ENCODE measurements around the gene TPK1.

The TPK1 gene

GRCh38 chr7:144665689-144666381, 170.0 kb downstream of the TPK1 start:
- Histone ChIP-seq H2AFZ (ENCODE audit: low read depth, low read length) (no peak overlapping the region), H3K36me3 (ENCODE audit: insufficient read depth, low read length) (no peaks in the 10 kb centered on the region), H3K27me3 (ENCODE audit: insufficient read depth, low read length) (no peaks in the 10 kb centered on the region), H3K4me3 (ENCODE audit: low read length) (no peak overlapping the region), H3K9me3 (ENCODE audit: low read length) (no peaks in the 10 kb centered on the region), H3K4me1 (ENCODE audit: insufficient read depth, low read length) (no peaks in the 10 kb centered on the region)

GRCh38 chr7:144659211-144659610, 176.6 kb downstream of the TPK1 start:
- Histone ChIP-seq H3K4me1 (ENCODE audit: insufficient read depth, low read length) (no peaks in the 10 kb centered on the region), H3K27me3 (ENCODE audit: insufficient read depth, low read length) (no peaks in the 10 kb centered on the region), H3K36me3 (ENCODE audit: insufficient read depth, low read length) (no peaks in the 10 kb centered on the region), H2AFZ (ENCODE audit: low read depth, low read length) (no peak overlapping the region), H3K9me3 (ENCODE audit: low read length) (no peaks in the 10 kb centered on the region), H3K4me3 (ENCODE audit: low read length) (no peak overlapping the region)

- H3K27me3 ChIP-seq (ENCODE audit: insufficient read depth, low read length), result no peaks in the 10 kb centered on the region
- no peak overlapping the region for H3K4me3 ChIP-seq (ENCODE audit: low read length)
- no peaks in the 10 kb centered on the region for H3K36me3 ChIP-seq (ENCODE audit: insufficient read depth, low read length)
- no peaks in the 10 kb centered on the region for H3K4me1 ChIP-seq (ENCODE audit: insufficient read depth, low read length)
- H3K9me3 ChIP-seq (ENCODE audit: low read length), result no peaks in the 10 kb centered on the region
- H2AFZ ChIP-seq (ENCODE audit: low read depth, low read length), result no peak overlapping the region
These were observed 178.8 kb downstream of the TPK1 start for GRCh38 chr7:144656965-144657517.

- Histone ChIP-seq H2AFZ (ENCODE audit: low read depth, low read length) (no peak overlapping the region), H3K4me1 (ENCODE audit: insufficient read depth, low read length) (no peaks in the 10 kb centered on the region), H3K4me3 (ENCODE audit: low read length) (no peak overlapping the region), H3K9me3 (ENCODE audit: low read length) (no peaks in the 10 kb centered on the region), H3K27me3 (ENCODE audit: insufficient read depth, low read length) (no peaks in the 10 kb centered on the region), H3K36me3 (ENCODE audit: insufficient read depth, low read length) (no peaks in the 10 kb centered on the region)
These were observed 182.4 kb downstream of the TPK1 start for GRCh38 chr7:144653449-144653848.

DNA sequence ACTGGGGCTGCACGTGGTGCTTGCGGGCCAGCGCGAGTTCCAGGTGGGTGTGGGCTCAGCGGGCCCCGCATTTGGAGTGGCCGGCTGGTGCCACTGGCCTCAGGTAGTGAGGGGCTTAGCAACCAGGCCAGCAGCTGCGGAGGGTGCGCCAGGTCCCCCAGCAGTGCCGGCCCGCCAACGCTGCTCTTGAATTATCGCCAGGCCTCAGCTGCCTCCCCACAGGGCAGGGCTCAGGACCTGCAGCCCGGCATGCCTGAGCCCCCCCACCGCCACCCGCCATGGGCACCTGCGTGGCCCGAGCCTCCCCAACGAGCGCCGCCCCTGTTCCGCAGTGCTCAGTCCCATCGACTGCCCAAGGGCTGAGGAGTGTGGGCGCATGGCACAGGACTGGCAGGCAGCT, 185.4 kb downstream of the TPK1 start:
- no peaks in the 10 kb centered on the region for H3K4me1 ChIP-seq (ENCODE audit: insufficient read depth, low read length)
- no peaks in the 10 kb centered on the region for H3K9me3 ChIP-seq (ENCODE audit: low read length)
- H2AFZ ChIP-seq (ENCODE audit: low read depth, low read length), result no peak overlapping the region
- no peak overlapping the region for H3K4me3 ChIP-seq (ENCODE audit: low read length)
- no peaks in the 10 kb centered on the region for H3K36me3 ChIP-seq (ENCODE audit: insufficient read depth, low read length)
- no peaks in the 10 kb centered on the region for H3K27me3 ChIP-seq (ENCODE audit: insufficient read depth, low read length)

GRCh38 chr7:144649120-144649519, 186.7 kb downstream of the TPK1 start:
- no peaks in the 10 kb centered on the region for H3K27me3 ChIP-seq (ENCODE audit: insufficient read depth, low read length)
- H3K9me3 ChIP-seq (ENCODE audit: low read length), result no peaks in the 10 kb centered on the region
- no peaks in the 10 kb centered on the region for H3K4me1 ChIP-seq (ENCODE audit: insufficient read depth, low read length)
- H3K36me3 ChIP-seq (ENCODE audit: insufficient read depth, low read length), result no peaks in the 10 kb centered on the region
- no peak overlapping the region for H2AFZ ChIP-seq (ENCODE audit: low read depth, low read length)
- H3K4me3 ChIP-seq (ENCODE audit: low read length), result no peak overlapping the region

GRCh38 chr7:144641389-144642044, 194.3 kb downstream of the TPK1 start:
- no peak overlapping the region for H3K4me3 ChIP-seq (ENCODE audit: low read length)

GRCh38 chr7:144632724-144633123, 203.1 kb downstream of the TPK1 start:
- Histone ChIP-seq H3K9me3 (ENCODE audit: low read length) (no peaks in the 10 kb centered on the region), H3K4me1 (ENCODE audit: insufficient read depth, low read length) (no peaks in the 10 kb centered on the region), H3K36me3 (ENCODE audit: insufficient read depth, low read length) (no peaks in the 10 kb centered on the region), H2AFZ (ENCODE audit: low read depth, low read length) (no peak overlapping the region), H3K27me3 (ENCODE audit: insufficient read depth, low read length) (no peaks in the 10 kb centered on the region), H3K4me3 (ENCODE audit: low read length) (no peak overlapping the region)

More at GRCh38 chr7:144641389-144642044, 194.3 kb downstream of the TPK1 start:
- no peaks in the 10 kb centered on the region for H3K9me3 ChIP-seq (ENCODE audit: low read length)
- H3K36me3 ChIP-seq (ENCODE audit: insufficient read depth, low read length), result no peaks in the 10 kb centered on the region
- H3K4me1 ChIP-seq (ENCODE audit: insufficient read depth, low read length), result peaks cover 10% of the 10 kb centered on the region
- no peaks in the 10 kb centered on the region for H3K27me3 ChIP-seq (ENCODE audit: insufficient read depth, low read length)
- H2AFZ ChIP-seq (ENCODE audit: low read depth, low read length), result no peak overlapping the region

DNA sequence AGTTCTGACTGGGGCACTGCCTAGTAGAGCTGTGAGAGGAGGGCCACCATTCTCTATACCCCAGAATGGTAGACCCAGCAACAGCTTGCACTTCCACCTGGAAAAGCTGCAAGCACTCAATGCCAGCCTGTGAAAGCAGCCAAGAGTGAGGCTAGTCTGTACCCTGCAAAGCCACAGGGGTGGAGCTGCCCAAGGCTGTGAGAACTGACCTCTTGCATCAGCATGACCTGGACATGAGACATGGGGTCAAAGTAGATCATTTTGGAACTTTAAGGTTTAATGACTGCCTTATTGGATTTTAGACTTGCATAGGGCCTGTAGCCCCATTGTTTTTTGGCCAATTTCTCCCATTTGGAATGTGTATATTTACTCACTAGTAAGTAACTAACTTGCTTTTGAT, 206.3 kb downstream of the TPK1 start:
- H3K4me3 ChIP-seq (ENCODE audit: low read length), result no peak overlapping the region
- H2AFZ ChIP-seq (ENCODE audit: low read depth, low read length), result no peak overlapping the region
- H3K27me3 ChIP-seq (ENCODE audit: insufficient read depth, low read length), result no peaks in the 10 kb centered on the region
- H3K4me1 ChIP-seq (ENCODE audit: insufficient read depth, low read length), result no peaks in the 10 kb centered on the region
- no peaks in the 10 kb centered on the region for H3K36me3 ChIP-seq (ENCODE audit: insufficient read depth, low read length)
- H3K9me3 ChIP-seq (ENCODE audit: low read length), result no peaks in the 10 kb centered on the region

DNA sequence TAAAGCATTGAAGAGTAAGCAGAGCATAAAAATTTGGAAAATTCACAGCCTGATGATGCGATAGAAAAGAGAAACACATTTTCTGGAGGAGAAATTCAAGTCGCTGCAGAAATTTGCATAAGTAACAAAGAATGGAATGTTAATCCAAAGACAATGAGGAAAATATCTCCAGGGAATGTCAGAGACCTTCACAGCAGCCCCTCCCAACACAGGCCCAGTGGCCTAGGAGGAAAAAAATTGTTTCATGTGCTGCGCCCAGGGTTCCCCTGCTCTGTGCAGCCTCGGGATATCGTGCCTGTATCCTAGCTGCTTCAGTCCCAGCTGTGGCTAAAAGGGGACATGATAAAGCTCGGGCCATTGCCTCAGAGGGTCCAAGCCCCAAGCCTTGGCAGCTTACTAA, 206.8 kb downstream of the TPK1 start:
- Histone ChIP-seq H3K4me3 (ENCODE audit: low read length) (no peak overlapping the region), H3K4me1 (ENCODE audit: insufficient read depth, low read length) (no peaks in the 10 kb centered on the region), H3K9me3 (ENCODE audit: low read length) (no peaks in the 10 kb centered on the region), H2AFZ (ENCODE audit: low read depth, low read length) (no peak overlapping the region), H3K27me3 (ENCODE audit: insufficient read depth, low read length) (no peaks in the 10 kb centered on the region), H3K36me3 (ENCODE audit: insufficient read depth, low read length) (no peaks in the 10 kb centered on the region)

- no peaks in the 10 kb centered on the region for H3K27me3 ChIP-seq (ENCODE audit: insufficient read depth, low read length)
- H2AFZ ChIP-seq (ENCODE audit: low read depth, low read length), result no peak overlapping the region
- no peaks in the 10 kb centered on the region for H3K9me3 ChIP-seq (ENCODE audit: low read length)
- H3K36me3 ChIP-seq (ENCODE audit: insufficient read depth, low read length), result no peaks in the 10 kb centered on the region
- H3K4me1 ChIP-seq (ENCODE audit: insufficient read depth, low read length), result no peaks in the 10 kb centered on the region
- H3K4me3 ChIP-seq (ENCODE audit: low read length), result no peak overlapping the region
These were observed 207.7 kb downstream of the TPK1 start for GRCh38 chr7:144628176-144628575.

DNA sequence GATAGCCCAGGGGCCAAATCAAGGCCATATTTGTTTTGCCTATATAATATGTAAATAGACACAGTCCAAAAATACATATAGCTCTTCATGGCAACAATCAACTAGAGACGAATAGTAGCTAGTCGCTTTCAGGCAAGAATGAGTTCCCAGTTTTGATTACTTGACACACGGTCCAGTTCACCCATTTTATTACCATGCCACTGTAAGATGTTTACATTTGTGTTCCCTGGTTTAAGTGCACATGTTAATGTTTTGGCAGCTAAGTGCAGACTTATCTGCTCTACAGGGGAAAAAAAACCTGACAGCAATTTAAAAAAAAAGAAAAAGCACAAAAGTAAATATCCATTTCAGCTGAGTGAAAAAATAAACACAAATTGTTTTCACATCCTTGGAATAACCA, 213.1 kb downstream of the TPK1 start:
- H3K9me3 ChIP-seq (ENCODE audit: low read length), result no peaks in the 10 kb centered on the region
- no peaks in the 10 kb centered on the region for H3K4me1 ChIP-seq (ENCODE audit: insufficient read depth, low read length)
- no peaks in the 10 kb centered on the region for H3K36me3 ChIP-seq (ENCODE audit: insufficient read depth, low read length)
- no peak overlapping the region for H2AFZ ChIP-seq (ENCODE audit: low read depth, low read length)
- no peaks in the 10 kb centered on the region for H3K27me3 ChIP-seq (ENCODE audit: insufficient read depth, low read length)
- no peak overlapping the region for H3K4me3 ChIP-seq (ENCODE audit: low read length)

GRCh38 chr7:144606261-144606660, 229.6 kb downstream of the TPK1 start:
- H3K9me3 ChIP-seq (ENCODE audit: low read length), result no peaks in the 10 kb centered on the region
- no peaks in the 10 kb centered on the region for H3K36me3 ChIP-seq (ENCODE audit: insufficient read depth, low read length)
- H3K4me1 ChIP-seq (ENCODE audit: insufficient read depth, low read length), result no peaks in the 10 kb centered on the region
- H3K4me3 ChIP-seq (ENCODE audit: low read length), result no peak overlapping the region
- no peaks in the 10 kb centered on the region for H3K27me3 ChIP-seq (ENCODE audit: insufficient read depth, low read length)
- no peak overlapping the region for H2AFZ ChIP-seq (ENCODE audit: low read depth, low read length)
